Measurements from ENCODE around the gene INHBC.
"Not testable (repeated sequence)": the region's sequence is repeated elsewhere in the genome, so short reads cannot be mapped to it uniquely, and the experiment has no call there.

Gene INHBC

GRCh38 chr12:57489157-57489641 lies 54.6 kb downstream of the INHBC start:
- in situ Hi-C loops (cut with MboI; ENCODE audit: low pct_unique_long_range_greater_than_20kb, low sequenced_read_pairs, unreplicated experiment), result no loop called here
- DNase-seq (ENCODE audit: low spot score), result no peak
- TF ChIP-seq CTCF (IDR thresholded peaks at IDR 0.05; ENCODE audit: extremely low read depth, insufficient read depth, missing control alignments), result no peak

GRCh38 chr12:57490126-57490525 lies 55.5 kb downstream of the INHBC start:
- DNase-seq (ENCODE audit: low spot score), result no peak
- no peak for TF ChIP-seq CTCF (IDR thresholded peaks at IDR 0.05; ENCODE audit: extremely low read depth, insufficient read depth, missing control alignments)
- in situ Hi-C loops (cut with MboI; ENCODE audit: low pct_unique_long_range_greater_than_20kb, low sequenced_read_pairs, unreplicated experiment), result no loop called here

- no peak for TF ChIP-seq CTCF (IDR thresholded peaks at IDR 0.05; ENCODE audit: extremely low read depth, insufficient read depth, missing control alignments)
- DNase-seq (ENCODE audit: low spot score), result no peak
- in situ Hi-C loops (cut with MboI; ENCODE audit: low pct_unique_long_range_greater_than_20kb, low sequenced_read_pairs, unreplicated experiment), result no loop called here
Measured at GRCh38 chr12:57491393-57492280, 57.1 kb downstream of the INHBC start.

- DNase-seq (ENCODE audit: low spot score); in situ Hi-C loops (cut with MboI; ENCODE audit: low pct_unique_long_range_greater_than_20kb, low sequenced_read_pairs, unreplicated experiment): not testable (repeated sequence)
Measured at GRCh38 chr12:57495051-57495701, 60.6 kb downstream of the INHBC start.

DNA sequence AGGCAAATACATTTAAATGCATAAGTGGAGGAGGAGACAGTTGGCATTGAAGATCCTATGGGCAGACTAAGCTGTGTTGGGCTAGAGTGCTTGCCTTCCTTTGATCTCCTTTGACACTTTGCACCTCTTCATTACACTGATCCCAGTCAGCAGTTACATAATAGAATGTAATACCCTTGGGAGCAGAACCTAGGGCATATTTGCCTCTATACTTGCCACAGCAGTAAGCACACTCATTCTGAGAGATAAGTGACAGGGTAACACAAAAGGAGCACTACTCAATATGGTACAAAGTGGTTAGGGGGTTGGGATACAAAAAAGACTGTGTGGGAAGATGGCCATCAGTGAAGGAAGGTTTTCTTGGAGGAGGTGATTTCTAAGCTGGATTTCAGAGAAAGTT lies 62.2 kb downstream of the INHBC start:
- TF ChIP-seq CTCF (IDR thresholded peaks at IDR 0.05; ENCODE audit: extremely low read depth, insufficient read depth, missing control alignments), result no peak
- DNase-seq (ENCODE audit: low spot score), result no peak
- in situ Hi-C loops (cut with MboI; ENCODE audit: low pct_unique_long_range_greater_than_20kb, low sequenced_read_pairs, unreplicated experiment), result no loop called here

- TF ChIP-seq CTCF (IDR thresholded peaks at IDR 0.05; ENCODE audit: extremely low read depth, insufficient read depth, missing control alignments), result no peak
- in situ Hi-C loops (cut with MboI; ENCODE audit: low pct_unique_long_range_greater_than_20kb, low sequenced_read_pairs, unreplicated experiment), result no loop called here
- DNase-seq (ENCODE audit: low spot score), result no peak
Measured at GRCh38 chr12:57497223-57498131, 62.9 kb downstream of the INHBC start.

Measured in GM13977 (cell line).